ENCODE data around the gene KIF3B. TPM values are rescaled to one million over a fixed set of nuclear protein-coding genes. Genes with fewer than 3 reads are reported as not detected.

KIF3B gene
- total and polyA plus RNA-seq, 2 donors (not counting 1 experiment from before 2014, with no cell fraction given): 12.7 to 17.5 TPM

DNA sequence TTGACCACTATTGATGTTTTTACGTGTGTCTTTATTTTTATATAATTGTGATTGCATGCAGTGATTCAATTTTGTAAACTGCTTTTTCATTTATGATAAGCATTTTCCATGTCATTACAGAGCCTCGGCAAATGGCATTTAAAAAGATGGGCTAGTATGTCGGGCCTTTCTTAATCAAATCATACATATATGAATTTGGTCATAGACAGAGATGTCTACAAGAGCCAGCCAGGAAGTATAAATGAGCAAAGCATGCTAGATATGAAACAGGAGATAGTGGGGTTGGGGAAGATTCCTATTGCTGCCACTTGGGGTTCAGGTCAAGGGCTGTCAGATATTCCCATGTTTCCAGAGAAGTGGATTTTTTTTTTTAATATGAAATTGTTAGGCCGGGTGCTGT, 20.0 kb downstream of the KIF3B start:
- H3K9me3 ChIP-seq (ENCODE audit: control extremely low read depth in 1 of 3, control insufficient read depth in 2 of 3, insufficient read depth in 1 of 3, low read length in 2 of 3): no peaks in the 10 kb centered on the region
- H3K27me3 ChIP-seq (replicated peaks in 1 of 4; ENCODE audit: control extremely low read depth in 1 of 4, control insufficient read depth in 3 of 4, insufficient read depth in 4 of 4, low read length in 3 of 4): no peaks in the 10 kb centered on the region
- H3K4me1 ChIP-seq (ENCODE audit: control insufficient read depth in 2 of 2, insufficient read depth in 2 of 2, low read length in 2 of 2): peaks cover 0 to 4% of the 10 kb centered on the region in 2 donors
- no peak overlapping the region for H2AFZ ChIP-seq (ENCODE audit: insufficient read depth, low read depth, low read length, poor library complexity, severe bottlenecking)
- Mint-ChIP-seq H3K27me3 (no peaks in the 10 kb centered on the region), H3K4me1 (peaks cover 38% of the 10 kb centered on the region), H3K4me3 (no peak overlapping the region), H3K27ac (no peak overlapping the region), H3K9me3 (ENCODE audit: insufficient read depth) (no peaks in the 10 kb centered on the region)
- POLR2A ChIA-PET: interaction anchor here (0.7 kb wide), 1 partner anchor 188 kb away, joined by 3 read pairs; the partner anchor contains the start of gene TM9SF4
- no peak overlapping the region for H3K4me2 ChIP-seq (replicated peaks; ENCODE audit: low read depth, low read length, poor library complexity, severe bottlenecking)
- no CpG with 5 or more reads among the region's 4 CpGs for WGBS (ENCODE audit: insufficient coverage)
- H3K27ac ChIP-seq (ENCODE audit: low read length in 2 of 2): no peak overlapping the region
- peaks cover 0 to 7% of the 10 kb centered on the region in 2 experiments for H3K36me3 ChIP-seq (replicated peaks in 1 of 2; ENCODE audit: control extremely low read depth in 1 of 2, control insufficient read depth in 1 of 2, extremely low read depth in 1 of 2, insufficient read depth in 2 of 2, low read length in 1 of 2)
- peaks cover 100% of the 10 kb centered on the region for H3K79me2 ChIP-seq (ENCODE audit: control insufficient read depth, insufficient read depth, low read length)
- peaks cover 54% of the 10 kb centered on the region for H4K20me1 ChIP-seq (ENCODE audit: control insufficient read depth, insufficient read depth, low read length, poor library complexity, severe bottlenecking)
- H3K4me3 ChIP-seq (ENCODE audit: control extremely low read depth in 1 of 5, extremely low read depth in 1 of 5, insufficient read depth in 1 of 5, low read depth in 2 of 5, low read length in 4 of 5): no peak overlapping the region
- no peak overlapping the region for H3K9ac ChIP-seq (ENCODE audit: low read length)
- CTCF ChIA-PET: no interaction called here
- no peak for DNase-seq
- intact Hi-C loops (cut with micrococcal nuclease): no loop called here
- ATAC-seq (ENCODE audit: low read depth): no peak
- TF ChIP-seq EZH2 (IDR thresholded peaks at IDR 0.05; ENCODE audit: borderline replicate concordance, insufficient read depth, low read depth, low read length, poor library complexity, severe bottlenecking): no peak
- TF ChIP-seq, protein P1, sequence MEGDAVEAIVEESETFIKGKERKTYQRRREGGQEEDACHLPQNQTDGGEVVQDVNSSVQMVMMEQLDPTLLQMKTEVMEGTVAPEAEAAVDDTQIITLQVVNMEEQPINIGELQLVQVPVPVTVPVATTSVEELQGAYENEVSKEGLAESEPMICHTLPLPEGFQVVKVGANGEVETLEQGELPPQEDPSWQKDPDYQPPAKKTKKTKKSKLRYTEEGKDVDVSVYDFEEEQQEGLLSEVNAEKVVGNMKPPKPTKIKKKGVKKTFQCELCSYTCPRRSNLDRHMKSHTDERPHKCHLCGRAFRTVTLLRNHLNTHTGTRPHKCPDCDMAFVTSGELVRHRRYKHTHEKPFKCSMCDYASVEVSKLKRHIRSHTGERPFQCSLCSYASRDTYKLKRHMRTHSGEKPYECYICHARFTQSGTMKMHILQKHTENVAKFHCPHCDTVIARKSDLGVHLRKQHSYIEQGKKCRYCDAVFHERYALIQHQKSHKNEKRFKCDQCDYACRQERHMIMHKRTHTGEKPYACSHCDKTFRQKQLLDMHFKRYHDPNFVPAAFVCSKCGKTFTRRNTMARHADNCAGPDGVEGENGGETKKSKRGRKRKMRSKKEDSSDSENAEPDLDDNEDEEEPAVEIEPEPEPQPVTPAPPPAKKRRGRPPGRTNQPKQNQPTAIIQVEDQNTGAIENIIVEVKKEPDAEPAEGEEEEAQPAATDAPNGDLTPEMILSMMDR (IDR thresholded peaks at IDR 0.05): no peak

DNA sequence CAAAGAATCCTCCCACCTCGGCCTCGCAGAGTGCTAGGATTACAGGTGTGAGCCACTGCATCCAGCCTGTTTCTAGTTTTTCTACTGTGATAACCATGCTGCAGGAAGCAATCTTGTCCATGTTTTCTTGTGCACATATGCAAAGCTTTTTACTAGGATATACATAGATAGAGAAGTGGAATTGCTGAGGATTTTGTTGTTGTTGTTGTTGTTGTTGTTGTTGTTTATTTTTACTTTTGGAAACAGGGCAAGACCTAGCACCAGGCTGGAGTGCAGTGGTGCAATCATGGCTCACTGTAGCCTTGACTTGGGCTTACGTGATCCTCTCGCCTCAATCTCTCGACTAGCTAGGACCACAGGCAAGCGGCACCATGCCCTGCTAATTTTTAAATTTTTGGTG, 23.2 kb downstream of the KIF3B start:
- peaks cover 0 to 4% of the 10 kb centered on the region in 2 donors for H3K4me1 ChIP-seq (ENCODE audit: control insufficient read depth in 2 of 2, insufficient read depth in 2 of 2, low read length in 2 of 2)
- no peaks in the 10 kb centered on the region for H3K9me3 ChIP-seq (ENCODE audit: control extremely low read depth in 1 of 3, control insufficient read depth in 2 of 3, insufficient read depth in 1 of 3, low read length in 2 of 3)
- CTCF ChIA-PET: interaction anchor here (0.6 kb wide), 1 partner anchor 52 kb away, joined by 3 read pairs; no protein-coding TSS in a partner anchor
- H2AFZ ChIP-seq (ENCODE audit: insufficient read depth, low read depth, low read length, poor library complexity, severe bottlenecking): no peak overlapping the region
- intact Hi-C loops (cut with micrococcal nuclease): no loop called here
- peaks cover 75% of the 10 kb centered on the region for H4K20me1 ChIP-seq (ENCODE audit: control insufficient read depth, insufficient read depth, low read length, poor library complexity, severe bottlenecking)
- POLR2A ChIA-PET: no interaction called here
- no peak for DNase-seq
- H3K27ac ChIP-seq (ENCODE audit: low read length in 2 of 2): no peak overlapping the region
- peak overlapping the region; percentile 37 for H3K27ac Mint-ChIP-seq
- WGBS (ENCODE audit: insufficient coverage): 97% methylated on average over 5 of the region's 6 CpGs
- no peaks in the 10 kb centered on the region for H3K27me3 ChIP-seq (replicated peaks in 1 of 4; ENCODE audit: control extremely low read depth in 1 of 4, control insufficient read depth in 3 of 4, insufficient read depth in 4 of 4, low read length in 3 of 4)
- H3K4me3 ChIP-seq (ENCODE audit: control extremely low read depth in 1 of 5, extremely low read depth in 1 of 5, insufficient read depth in 1 of 5, low read depth in 2 of 5, low read length in 4 of 5): no peak overlapping the region
- H3K4me1 Mint-ChIP-seq: peaks cover 21% of the 10 kb centered on the region
- H3K4me2 ChIP-seq (replicated peaks; ENCODE audit: low read depth, low read length, poor library complexity, severe bottlenecking): no peak overlapping the region
- peaks cover 0 to 5% of the 10 kb centered on the region in 2 experiments for H3K36me3 ChIP-seq (replicated peaks in 1 of 2; ENCODE audit: control extremely low read depth in 1 of 2, control insufficient read depth in 1 of 2, extremely low read depth in 1 of 2, insufficient read depth in 2 of 2, low read length in 1 of 2)
- H3K9me3 Mint-ChIP-seq (ENCODE audit: insufficient read depth): no peaks in the 10 kb centered on the region
- H3K79me2 ChIP-seq (ENCODE audit: control insufficient read depth, insufficient read depth, low read length): peaks cover 98% of the 10 kb centered on the region
- ATAC-seq (ENCODE audit: low read depth): no peak
- H3K27me3 Mint-ChIP-seq: no peaks in the 10 kb centered on the region
- no peak for TF ChIP-seq EZH2 (IDR thresholded peaks at IDR 0.05; ENCODE audit: borderline replicate concordance, insufficient read depth, low read depth, low read length, poor library complexity, severe bottlenecking)
- TF ChIP-seq, protein P1 (IDR thresholded peaks at IDR 0.05): no peak
- H3K9ac ChIP-seq (ENCODE audit: low read length): no peak overlapping the region
- no peak overlapping the region for H3K4me3 Mint-ChIP-seq

All from B cell (primary cell).